ENCODE data around the gene LNP1. TPM values are rescaled to one million over a fixed set of nuclear protein-coding genes. Genes with fewer than 3 reads are reported as not detected.
"Not testable (repeated sequence)": the region's sequence is repeated elsewhere in the genome, so short reads cannot be mapped to it uniquely, and the experiment has no call there.

Gene LNP1, protein sequence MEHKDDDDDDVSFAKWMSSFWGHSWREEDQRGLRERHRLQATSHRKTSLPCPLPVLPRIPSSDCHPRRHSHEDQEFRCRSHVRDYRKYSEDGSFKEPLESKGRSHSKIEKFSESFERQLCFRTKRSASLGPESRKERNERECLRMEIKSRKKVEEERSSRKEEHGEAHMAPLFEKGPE
- polyA plus RNA-seq (ENCODE audit: insufficient read length in 4 of 4), result 1 to 10 TPM; 7.0 to 9.9 (median 8.3) TPM

DNA sequence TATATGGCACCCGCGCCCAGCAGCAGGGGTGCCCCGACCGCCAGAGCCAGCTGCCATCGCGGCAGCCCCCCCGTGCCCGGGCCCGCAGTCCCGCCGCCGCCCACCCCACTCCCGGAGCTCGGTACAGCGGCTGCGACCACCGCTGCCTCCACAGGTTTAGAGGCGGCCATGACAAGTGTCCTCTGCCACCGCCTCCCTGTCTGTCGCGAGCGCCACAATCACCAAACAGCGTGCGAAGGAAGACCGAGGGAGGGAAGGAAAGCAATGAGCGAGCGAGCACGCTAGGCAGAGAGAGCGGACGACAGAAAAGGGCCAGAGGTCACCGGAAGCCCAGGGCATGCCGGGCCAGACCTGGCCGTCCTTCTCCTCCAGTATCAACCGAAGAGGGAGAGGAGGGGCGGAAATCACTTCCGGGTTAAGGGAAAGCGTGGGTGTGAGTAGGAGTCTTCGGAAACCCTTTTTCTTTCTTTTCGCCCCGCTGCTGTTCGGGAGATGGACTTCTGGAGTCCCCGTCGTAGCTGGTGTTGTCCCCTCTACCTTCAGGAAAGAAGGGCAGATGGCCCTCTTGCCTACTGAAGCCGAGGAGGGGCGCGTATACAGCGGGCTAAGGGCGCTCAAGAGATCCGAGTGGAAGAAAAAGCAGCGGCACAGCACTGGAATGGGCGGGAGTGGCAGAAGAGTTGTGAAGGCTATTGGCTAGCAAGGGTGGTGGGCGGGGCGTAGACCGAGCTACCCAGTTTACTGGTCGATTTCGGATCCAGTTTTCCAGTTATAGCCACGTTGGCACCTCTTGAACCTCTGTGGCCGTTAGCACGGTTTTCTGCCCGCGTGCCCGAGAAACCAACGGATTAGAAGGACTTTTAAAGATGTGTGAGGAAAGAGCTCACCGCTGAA, at the start of gene LNP1, which contains the start of gene TOMM70:
LNP1 (plus strand) TSS at position 760 of the 894 bp plus-strand sequence. CDS start 28,191 bp downstream, outside the sequence.
TOMM70 (minus strand) TSS at position 310 of the 894 bp plus-strand sequence; CDS start at position 170, 140 bp downstream.
- DNase-seq (ENCODE audit: low read depth in 4 of 4, low spot score in 2 of 4), result peak; percentile 95 to 98 (median 98)

DNA sequence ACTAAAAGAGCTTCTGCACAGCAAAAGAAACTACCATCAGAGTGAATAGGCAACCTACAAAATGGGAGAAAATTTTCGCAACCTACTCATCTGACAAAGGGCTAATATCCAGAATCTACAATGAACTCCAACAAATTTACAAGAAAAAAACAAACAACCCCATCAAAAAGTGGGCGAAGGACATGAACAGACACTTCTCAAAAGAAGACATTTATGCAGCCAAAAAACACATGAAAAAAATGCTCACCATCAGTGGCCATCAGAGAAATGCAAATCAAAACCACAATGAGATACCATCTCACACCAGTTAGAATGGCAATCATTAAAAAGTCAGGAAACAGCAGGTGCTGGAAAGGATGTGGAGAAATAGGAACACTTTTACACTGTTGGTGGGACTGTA, 49.6 kb upstream of the LNP1 start:
- DNase-seq (ENCODE audit: low read depth in 4 of 4, low spot score in 2 of 4), result not testable (repeated sequence)

DNA sequence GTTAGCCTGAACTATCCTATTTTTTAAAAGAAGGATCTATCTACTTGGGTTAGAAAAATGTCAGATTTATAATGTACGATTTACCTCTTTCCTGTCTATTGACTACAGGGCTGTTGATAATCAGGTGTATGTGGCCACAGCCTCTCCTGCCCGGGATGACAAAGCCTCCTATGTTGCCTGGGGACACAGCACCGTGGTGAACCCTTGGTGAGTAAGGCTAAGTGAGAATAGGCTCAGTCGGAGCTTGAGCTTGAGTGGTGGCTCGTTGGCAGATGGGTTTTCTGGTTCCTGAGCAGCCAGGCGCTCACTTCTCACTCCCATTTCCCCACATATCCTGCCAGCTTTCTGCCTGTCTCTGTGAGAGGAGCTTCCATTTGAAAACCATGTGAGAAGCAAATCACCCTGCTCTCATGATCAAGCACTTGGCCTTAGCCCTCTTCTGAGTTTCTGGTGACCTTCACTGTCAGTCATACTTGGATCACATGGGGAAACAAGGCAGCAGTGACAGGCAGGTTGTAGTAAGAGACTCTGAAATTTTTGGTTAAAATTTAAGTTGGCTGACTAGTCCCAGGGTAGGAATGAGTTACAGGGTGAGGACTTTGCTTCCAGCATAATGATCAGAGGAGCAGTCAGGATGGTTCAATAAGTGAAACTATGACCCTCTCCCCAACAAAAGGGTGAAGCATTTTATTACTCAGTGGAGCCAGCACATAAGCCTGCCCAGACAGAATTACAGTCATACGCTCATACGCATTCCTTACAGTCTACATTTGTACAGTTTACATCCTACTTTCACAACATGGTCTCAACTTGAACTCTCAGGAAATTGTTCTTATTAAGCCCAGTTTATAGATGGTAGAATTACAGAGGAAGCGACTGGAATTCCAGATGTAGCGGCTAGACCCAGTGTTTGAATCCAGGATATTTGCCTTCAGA, 48.8 kb upstream of the LNP1 start:
- no peak for DNase-seq (ENCODE audit: low read depth in 4 of 4, low spot score in 2 of 4)

DNA sequence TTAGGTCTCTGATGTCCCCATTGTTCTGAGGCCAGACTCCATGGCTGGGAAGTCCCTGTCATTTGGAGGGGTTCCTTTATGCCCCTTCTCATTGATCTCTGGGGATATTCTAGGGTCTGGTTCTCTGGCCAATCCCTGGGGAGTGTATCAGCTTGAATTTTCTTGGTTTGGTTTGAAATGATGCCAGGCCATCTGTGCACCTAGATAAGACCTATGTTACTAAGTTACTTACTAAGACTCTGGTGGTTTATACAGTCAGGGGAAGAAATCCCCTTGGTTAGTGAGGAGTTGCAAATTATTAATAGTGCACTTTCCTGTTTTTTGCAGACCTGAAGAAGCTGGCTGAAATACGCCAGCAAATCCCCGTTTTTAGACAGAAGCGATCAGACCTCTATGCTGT, 46.5 kb upstream of the LNP1 start:
- DNase-seq (ENCODE audit: low read depth in 4 of 4, low spot score in 2 of 4), result no peak

DNA sequence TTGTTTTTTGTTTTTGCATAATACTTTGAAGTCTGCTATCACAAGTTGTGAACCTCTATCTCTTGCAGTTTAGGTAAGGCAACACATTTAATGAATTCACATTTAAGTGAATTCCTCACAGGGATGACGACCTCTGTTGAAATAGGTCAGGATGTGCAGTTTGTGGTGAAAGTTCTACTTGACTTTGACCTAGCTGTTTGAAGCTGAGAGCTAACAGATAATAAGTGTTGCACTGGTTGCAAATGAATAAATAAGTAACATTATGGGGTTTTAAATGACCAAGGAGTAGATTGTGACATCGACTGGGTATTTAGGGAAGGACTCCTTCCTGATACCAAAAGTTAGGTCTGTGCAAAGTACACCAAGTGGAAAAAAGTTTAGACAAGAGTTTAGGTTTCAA, 42.9 kb upstream of the LNP1 start:
- no peak for DNase-seq (ENCODE audit: low read depth in 4 of 4, low spot score in 2 of 4)

DNA sequence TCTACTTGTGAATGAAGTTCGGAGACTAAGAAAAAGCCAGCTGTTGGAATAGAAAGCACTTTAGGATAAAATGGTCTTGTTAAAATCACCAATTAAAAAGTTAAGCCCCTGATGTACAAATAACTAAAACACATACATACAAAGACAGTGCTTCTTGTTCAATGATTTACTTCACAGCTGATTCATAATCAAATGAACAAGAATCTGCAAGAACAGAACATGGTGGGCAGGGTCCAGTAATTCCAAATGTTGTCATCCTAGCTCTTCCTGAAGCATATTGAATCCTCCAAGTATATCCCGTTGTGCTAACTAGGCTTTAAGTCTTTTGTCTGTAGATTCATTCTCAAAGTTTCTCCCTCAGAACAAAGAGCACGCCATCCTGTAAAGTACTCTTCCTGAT, 42.3 kb upstream of the LNP1 start:
- DNase-seq (ENCODE audit: low read depth in 4 of 4, low spot score in 2 of 4), result no peak

DNA sequence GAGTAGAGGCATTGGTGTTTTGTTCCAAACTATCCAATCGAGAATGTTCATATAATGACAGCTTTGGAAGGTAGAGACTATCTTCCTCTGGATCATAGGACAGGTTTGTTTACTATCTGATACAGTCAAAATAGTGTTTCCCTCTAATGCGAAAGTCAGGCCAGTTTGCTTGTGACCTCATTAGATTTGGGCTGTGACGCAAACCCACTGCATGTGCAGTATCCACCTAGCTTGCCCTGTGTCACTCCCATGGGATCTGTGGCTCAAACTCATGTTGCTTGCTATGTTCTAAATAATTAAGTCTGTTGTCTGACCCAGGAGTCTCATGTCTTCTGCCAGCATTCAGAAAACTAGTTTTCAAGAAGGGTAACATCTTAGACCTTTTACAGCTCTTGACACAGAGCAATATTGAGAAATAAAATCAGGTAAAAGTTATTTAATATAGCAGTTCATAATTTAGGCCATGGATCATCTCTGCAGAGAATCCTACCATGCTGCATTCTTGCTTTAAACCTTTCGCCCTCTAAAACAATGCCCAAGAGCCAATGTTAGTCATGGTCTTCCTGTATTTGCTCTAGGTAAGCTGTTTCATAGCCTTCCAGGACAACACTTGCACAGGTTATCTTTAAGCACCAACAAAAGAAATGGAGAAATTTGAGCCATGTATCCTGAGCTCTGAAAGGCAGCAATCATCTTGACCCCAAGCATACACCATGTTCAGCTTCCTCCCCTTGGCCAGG, 40.4 kb upstream of the LNP1 start:
- no peak for DNase-seq (ENCODE audit: low read depth in 4 of 4, low spot score in 2 of 4)

DNA sequence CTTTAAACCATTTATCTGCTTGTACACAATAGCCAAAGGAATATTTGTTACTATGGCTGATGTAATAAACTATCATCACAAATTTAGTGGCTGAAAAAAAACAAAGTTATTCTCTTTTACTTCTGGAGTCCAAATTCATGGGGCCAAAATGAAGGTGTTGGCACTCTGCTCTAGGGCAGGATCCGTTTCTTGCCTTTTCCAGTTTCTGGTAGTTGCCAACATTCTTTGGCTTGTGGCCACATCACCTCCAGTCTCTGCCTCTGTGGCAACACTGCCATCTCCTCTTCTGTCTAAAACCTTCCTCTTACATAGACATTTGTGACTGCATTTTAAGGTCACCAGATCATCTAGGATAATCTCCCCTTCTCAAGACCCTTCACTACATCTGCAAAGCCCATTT, 39.4 kb upstream of the LNP1 start:
- DNase-seq (ENCODE audit: low read depth in 4 of 4, low spot score in 2 of 4), result no peak

DNA sequence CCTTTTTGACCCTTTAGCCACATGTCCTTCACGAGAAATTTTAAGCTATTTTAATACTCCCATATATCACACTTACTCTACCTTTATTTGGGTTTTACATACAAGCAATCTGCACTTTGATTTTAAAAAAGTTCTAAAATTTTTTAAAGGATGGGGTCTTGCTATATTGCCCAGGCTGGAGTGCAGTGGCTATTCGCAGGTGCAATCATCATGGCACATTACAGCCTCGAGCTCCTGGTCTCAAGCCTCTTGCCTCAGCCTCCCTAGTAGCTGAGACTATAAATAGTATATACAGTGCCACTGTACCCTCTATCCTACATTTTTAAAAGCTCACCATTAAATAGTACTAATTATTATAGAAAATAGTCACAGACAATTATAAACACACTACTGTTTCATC, 36.9 kb upstream of the LNP1 start:
- DNase-seq (ENCODE audit: low read depth in 4 of 4, low spot score in 2 of 4), result no peak

DNA sequence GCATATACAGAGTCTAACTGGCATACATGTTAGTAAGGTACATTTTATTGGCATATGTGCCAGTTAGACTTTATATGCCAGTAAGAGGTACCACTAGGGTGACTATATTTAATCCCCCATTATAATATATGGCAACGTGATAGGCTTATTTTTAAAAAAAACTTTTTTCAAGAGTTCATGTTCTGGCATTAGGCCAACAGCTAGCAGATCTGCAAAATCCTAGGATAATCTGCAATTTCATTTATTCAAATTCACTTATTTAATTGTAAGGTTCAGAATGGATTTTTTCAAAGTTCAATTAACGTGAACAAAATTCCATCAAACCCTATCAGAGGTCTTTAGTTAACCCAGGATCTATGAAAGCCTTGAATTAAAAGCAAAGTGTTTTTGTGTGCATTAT, 34.9 kb upstream of the LNP1 start:
- no peak for DNase-seq (ENCODE audit: low read depth in 4 of 4, low spot score in 2 of 4)

DNA sequence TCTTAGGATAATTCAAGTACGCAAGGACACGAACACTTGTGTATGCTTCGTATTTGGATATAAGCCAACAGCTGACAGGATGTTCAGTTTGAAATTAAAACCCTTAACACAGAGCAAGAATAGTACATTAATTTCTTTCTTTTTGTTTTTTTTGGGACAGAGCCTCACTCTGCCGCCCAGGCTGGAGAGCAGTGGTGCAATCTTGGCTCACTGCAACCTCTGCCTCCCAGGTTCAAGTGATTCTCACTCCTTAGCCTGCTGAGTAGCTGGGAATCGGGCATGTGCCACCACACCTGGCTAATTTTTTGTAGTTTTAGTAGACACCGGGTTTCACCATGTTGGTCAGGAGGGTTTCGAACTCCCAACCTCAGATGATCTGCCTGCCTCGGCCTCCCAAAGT, 32.9 kb upstream of the LNP1 start:
- DNase-seq (ENCODE audit: low read depth in 4 of 4, low spot score in 2 of 4), result no peak

DNA sequence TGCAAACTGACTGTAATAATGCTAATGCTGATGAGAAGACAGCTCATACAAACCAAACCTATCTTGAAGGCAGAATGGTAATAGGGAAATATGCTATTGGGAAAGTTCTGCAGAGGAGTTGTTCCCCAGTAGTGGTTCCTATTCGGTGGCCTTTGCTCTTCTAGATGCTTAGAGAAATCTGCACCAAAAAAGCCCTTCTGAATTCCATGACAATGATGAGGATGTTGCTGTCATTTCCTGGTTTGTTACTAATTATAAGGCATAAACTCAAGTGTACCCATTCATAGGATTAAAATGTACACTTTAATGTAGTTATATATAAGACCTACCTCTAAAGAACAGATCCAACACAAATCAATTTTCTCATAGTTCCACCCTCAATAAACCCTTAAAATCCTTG, 30.6 kb upstream of the LNP1 start:
- DNase-seq (ENCODE audit: low read depth in 4 of 4, low spot score in 2 of 4), result no peak

DNA sequence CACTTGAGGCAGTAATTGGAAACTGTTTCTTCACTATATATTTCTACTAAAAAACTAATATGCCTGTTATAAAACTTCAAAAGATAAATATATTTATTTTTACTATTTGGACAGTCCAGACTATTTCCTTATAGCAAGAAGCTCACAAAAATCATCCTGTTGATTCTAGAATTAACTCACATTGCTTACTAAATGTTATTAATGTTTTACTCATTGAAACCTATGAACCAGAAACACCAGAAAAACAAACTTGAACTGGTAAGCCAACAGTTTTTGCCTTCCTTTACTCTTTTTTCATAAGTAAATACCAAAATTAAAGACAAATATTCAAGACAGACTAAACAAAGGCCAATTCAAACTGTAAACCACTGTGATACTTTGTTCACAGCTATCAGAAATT, 26.8 kb upstream of the LNP1 start:
- no peak for DNase-seq (ENCODE audit: low read depth in 4 of 4, low spot score in 2 of 4)

DNA sequence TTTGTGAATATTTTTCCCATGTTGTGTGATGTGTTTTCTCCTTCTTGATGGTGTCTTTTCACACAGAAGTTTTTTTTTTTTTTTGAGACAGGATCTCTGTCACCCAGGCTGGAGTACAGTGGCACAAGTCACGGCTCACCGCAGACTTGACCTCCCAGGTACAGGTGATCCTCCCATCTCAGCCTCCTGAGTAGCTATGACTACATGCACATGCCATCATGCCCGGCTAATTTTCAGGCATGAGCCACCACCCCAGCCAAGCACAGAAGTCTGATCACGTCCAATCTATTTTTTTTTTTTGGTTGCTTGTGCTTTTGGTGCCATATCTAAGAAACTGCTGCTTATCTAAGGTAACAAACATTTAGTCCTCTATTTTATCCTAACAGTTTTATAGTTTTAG, 25.0 kb upstream of the LNP1 start:
- DNase-seq (ENCODE audit: low read depth in 4 of 4, low spot score in 2 of 4), result no peak

DNA sequence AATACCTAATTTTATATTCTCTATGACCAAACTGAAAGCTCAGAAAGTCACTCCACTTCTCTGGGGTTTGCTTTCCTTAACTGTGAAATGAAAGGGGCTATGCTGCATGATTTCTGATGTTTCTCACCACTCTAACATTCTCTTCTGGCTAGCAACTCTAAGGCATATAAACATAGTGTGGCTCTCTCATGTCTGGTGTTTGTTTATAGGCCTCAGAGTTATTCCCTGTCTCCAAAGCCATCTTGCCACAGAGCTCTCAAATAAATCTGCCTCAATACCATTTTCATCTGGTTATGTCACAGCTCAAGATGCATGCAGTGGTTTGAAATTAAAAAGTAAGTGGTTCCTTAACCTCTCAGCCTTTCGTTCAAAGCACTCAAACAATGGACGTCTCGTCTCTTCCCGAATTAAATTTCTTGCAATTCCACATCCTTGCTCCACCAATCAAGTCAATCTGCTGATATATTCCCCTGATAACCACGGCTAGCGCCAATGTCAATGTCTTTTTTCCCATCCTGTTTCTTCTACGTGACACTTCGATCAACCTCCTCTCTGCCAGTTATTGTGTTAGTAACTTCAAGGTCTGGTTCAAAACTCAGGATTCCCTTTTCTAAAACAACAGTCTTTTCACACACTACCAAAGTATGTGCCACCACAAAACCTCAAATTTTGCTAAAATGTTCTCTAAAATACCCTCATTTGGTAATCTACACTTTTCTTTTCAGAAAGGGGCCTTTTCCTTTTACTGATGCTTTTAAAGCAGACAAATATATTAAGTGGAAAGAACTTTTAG, 16.4 kb upstream of the LNP1 start:
- no peak for DNase-seq (ENCODE audit: low read depth in 4 of 4, low spot score in 2 of 4)

DNA sequence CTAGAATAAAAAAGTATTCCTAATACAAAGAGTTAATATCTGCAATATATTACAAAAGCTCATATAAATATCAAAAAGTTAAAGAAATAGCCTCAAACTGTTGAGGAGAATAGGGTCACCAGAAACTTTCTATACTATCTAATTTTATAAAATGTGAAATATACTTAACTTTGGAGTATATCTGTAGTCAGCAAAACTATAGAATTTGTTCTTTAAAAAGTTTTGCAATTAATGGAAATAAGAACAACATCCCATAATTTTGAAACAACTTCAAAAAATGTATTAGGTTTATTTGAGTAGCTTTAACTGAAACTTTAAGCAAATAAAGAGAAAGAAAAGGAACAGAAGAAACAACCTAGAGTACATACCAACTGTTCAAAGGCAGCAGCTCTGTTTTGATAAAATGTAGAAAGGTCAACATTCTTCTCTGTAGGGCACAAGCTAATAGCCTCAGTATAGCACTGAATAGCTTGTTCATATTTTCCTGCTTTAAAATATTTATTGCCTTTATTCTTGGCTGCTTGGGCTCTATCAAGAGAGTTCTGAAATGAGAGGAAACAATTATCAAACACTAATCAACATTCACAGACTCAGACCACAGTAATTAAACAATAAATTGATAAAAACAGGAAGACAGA, 14.8 kb upstream of the LNP1 start:
- DNase-seq (ENCODE audit: low read depth in 4 of 4, low spot score in 2 of 4), result no peak

DNA sequence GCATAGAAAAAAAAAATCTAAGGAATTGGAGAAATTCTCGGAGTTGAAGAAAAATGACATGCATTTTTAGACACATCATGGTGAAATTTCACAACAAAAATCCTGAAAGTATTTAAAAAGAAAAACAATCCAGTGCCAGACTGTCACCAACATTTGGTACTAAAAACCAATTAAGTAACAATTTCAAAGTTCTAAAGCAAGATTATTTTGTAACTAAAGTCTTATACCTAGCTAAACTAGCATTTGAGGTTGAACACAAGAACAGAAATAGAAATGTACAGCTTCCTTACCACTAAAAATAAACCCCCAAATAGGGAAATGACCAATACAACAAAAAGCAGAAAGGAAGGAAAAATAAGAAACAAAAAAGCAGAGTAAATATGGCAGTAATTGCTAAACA, 12.3 kb upstream of the LNP1 start:
- no peak for DNase-seq (ENCODE audit: low read depth in 4 of 4, low spot score in 2 of 4)

DNA sequence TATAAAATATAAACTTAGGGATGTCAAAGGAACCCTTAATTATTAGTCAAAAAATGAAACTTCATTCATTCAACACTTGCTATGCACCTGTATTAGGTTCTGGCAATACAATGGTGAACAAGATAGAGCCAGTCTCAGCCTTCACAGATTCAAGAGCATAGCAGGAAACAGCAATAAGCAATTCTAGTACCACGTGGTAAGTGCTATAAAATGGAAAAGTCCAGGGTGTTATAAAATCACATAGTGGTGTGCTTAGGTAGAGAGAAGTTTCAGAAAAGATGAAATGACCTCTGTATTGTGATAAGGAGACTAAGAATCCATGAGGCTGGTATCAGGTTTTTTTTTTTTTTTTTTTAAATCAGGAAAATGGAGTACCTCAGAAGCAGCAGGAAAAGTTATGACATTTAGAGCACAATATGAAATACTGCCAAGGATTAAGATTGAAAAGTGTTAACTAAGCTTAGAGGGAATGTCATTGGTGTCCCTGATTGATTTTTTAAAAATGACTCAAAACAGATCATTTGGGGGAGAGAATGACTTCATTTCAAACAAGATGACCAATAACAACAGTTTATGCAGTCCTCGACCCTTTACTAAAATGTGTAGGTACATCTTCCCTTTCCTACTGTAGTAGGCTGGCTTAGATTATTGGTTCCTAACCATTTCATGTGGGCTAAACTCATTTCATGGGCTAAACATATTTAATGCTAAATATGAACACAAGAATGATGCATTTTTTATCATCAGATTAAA, 5.5 kb upstream of the LNP1 start:
- no peak for DNase-seq (ENCODE audit: low read depth in 4 of 4, low spot score in 2 of 4)
